Type B pancreatic cell (in vitro differentiated cells): Measurements from ENCODE around the gene GALC. TPM values are rescaled to one million over a fixed set of nuclear protein-coding genes. Genes with fewer than 3 reads are reported as not detected.

Experiments
- DNase-seq: peaks from one replicate; pipeline ENCODE4 v3.0.0; 2021; ENCODE audit warnings: mixed read lengths; ENCODE audit not compliant: unreplicated experiment; ENCODE audit errors: extremely low spot score
- H3K27ac Mint-ChIP-seq: 2 replicates; pipeline ENCODE4 v1.8.0; 2021; ENCODE audit warnings: mild to moderate bottlenecking, mixed read lengths
- H3K27me3 Mint-ChIP-seq: 2 replicates; pipeline ENCODE4 v1.8.0; 2021; ENCODE audit warnings: mixed read lengths
- H3K36me3 Mint-ChIP-seq: 2 replicates; pipeline ENCODE4 v1.8.0; 2021; ENCODE audit warnings: mixed read lengths
- H3K4me1 Mint-ChIP-seq: one replicate; pipeline ENCODE4 v1.8.0; 2021; ENCODE audit warnings: mixed read lengths; ENCODE audit not compliant: unreplicated experiment
- H3K4me3 Mint-ChIP-seq: 2 replicates; pipeline ENCODE4 v1.8.0; 2021; ENCODE audit warnings: mild to moderate bottlenecking, mixed read lengths
- H3K9me3 Mint-ChIP-seq: 2 replicates; pipeline ENCODE4 v1.8.0; 2021; ENCODE audit warnings: mixed read lengths
- total RNA-seq: library from RNA; stranded (reverse); gene quantifications from 2 replicates; pipeline ENCODE4 v1.2.1, GENCODE V29; 2021; ENCODE audit warnings: low replicate concordance
- TF ChIP-seq, protein P1 (sequence below): fragments of 200-600 bp; sonication (generic); conservative IDR thresholded peaks from 2 replicates; pipeline ENCODE4 v1.5.0; 2021; ENCODE audit warnings: antibody characterized with exemption, mild to moderate bottlenecking

Gene GALC
- total RNA-seq, 1 donor from 2014 or later: 18.5 TPM

DNA sequence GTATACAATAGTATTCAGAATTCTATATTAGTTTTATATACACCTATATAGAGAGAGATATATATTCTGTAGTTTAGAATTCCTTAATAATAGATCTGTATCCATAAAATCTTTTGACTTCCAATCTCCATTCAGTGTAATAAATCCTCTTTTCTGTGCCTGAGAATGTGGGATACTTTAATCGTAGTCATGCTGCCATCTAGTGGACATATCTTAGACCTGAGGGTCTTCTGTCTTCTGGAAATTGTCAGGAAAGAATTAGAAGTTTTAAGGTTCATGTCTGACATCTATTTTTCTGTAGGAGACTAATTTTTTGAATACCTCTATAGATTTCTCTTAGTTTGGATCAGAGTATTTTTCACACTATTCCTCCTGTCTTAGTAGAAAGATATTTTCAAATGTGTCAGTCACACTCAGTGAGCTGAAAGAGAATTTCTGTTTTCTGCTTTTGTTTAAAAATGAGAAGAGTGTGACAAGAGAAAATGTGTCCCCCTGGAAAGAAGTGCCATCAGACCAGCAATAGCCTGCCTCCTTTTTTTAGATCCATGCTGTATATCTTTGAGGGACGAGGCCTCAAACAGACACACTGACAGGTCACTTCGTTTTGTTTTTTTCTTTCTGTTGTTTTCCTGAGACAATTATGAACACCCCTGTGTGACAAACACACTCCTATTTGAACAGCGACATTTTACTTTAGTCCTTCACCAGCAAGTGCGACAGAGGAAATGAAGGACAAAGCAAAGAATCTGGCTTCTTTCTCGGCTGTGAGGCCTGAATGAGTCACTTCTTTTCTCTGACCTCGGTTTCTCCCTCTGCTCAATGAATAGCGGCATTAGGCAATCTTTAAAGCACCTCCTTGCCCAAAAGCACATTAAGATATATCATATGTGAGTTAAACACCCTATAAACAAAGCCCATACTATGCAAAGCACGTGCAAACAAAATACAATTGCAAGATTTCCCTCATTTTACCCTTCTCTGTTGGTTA lies 96.3 kb downstream of the GALC start:
- DNase-seq: no peak
- Mint-ChIP-seq H3K4me3 (no peak overlapping the region), H3K4me1 (no peaks in the 10 kb centered on the region), H3K9me3 (no peaks in the 10 kb centered on the region), H3K36me3 (no peaks in the 10 kb centered on the region), H3K27ac (no peak overlapping the region), H3K27me3 (peaks cover 13% of the 10 kb centered on the region)
- TF ChIP-seq, protein P1, sequence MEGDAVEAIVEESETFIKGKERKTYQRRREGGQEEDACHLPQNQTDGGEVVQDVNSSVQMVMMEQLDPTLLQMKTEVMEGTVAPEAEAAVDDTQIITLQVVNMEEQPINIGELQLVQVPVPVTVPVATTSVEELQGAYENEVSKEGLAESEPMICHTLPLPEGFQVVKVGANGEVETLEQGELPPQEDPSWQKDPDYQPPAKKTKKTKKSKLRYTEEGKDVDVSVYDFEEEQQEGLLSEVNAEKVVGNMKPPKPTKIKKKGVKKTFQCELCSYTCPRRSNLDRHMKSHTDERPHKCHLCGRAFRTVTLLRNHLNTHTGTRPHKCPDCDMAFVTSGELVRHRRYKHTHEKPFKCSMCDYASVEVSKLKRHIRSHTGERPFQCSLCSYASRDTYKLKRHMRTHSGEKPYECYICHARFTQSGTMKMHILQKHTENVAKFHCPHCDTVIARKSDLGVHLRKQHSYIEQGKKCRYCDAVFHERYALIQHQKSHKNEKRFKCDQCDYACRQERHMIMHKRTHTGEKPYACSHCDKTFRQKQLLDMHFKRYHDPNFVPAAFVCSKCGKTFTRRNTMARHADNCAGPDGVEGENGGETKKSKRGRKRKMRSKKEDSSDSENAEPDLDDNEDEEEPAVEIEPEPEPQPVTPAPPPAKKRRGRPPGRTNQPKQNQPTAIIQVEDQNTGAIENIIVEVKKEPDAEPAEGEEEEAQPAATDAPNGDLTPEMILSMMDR: peak; percentile 94

DNA sequence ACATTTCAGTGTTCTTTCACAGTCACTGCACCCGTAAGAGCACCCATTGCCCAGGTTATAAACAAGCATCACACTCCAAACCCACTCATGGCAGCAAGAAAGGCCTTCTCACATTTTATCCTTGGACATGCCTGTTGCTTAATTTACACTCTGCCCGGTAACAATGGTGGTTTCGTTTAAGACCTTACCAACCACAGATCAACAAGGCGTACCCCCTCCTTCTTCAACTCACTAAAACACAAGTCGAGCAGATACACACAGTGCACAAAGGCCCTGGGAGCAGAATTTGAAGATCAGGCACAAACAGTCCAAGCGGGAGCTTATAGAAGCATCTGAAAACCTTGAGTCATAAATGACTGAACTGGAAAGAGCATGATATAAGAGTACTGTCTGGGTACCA lies 98.1 kb downstream of the GALC start:
- Mint-ChIP-seq H3K9me3 (no peaks in the 10 kb centered on the region), H3K27me3 (peaks cover 13% of the 10 kb centered on the region), H3K4me3 (no peak overlapping the region), H3K4me1 (no peaks in the 10 kb centered on the region), H3K27ac (no peak overlapping the region), H3K36me3 (no peaks in the 10 kb centered on the region)
- TF ChIP-seq, protein P1: no peak
- DNase-seq: no peak

DNA sequence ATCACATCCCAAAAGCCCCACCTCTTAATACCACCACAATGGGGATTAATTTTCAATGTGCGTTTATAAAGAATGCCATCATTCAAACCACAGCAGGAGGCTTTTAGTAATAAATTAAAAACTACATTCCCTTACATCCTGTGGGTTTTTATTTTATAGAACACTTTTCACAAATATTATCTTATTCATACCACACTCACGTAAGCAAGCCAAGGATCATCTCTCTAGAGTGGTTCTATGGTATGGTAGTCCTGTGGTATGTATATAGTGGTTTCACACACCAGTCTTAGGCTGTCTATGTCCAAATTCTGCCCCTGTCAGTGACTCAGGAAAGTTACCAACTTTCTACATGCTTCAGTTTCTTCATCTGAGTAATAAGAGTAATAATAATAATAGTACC lies 100.2 kb downstream of the GALC start:
- DNase-seq: no peak
- H3K9me3 Mint-ChIP-seq: no peaks in the 10 kb centered on the region
- H3K4me3 Mint-ChIP-seq: no peak overlapping the region
- H3K27ac Mint-ChIP-seq: no peak overlapping the region
- no peaks in the 10 kb centered on the region for H3K36me3 Mint-ChIP-seq
- no peaks in the 10 kb centered on the region for H3K4me1 Mint-ChIP-seq
- peaks cover 10% of the 10 kb centered on the region for H3K27me3 Mint-ChIP-seq
- TF ChIP-seq, protein P1: no peak

DNA sequence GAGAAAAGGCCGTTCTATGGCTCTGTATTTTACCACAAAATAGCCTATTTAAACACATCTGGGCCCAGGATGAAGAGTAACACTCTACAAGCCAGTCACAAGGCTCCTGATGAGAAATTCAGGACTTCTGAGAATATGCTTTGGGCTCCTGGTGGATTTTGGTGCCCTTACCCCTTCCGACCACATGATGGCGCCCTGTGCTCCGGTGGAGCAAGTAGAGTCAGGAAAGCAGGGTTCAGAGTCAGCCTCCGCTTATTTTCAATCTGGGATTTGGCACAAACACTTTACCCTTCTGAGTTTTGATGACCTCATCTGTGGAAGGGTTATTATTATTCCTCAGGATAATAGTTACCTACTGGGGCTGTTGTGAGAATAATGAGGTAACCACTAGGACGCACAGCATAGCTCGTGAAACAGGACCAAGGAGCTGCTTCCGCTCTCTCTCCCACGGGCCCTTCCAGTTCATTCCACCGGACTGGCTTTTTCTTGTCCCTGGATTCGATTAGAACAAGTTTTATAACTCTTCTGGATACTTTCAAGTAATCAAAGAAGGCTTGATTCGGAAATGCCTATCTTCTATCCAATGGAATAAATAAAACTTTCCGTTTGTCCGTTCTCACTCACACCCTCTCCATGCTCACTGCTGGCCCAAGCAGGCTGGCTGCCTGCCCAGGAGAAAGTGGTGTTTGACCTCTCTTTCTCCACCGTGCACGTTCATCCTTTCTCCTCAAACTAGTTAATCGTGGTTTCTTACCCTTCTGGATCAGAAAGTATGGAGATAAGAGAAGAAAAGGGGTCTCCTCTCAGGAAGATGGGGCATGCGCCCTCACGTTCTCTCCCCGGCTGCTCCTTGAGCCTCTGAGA lies 104.6 kb downstream of the GALC start:
- H3K4me1 Mint-ChIP-seq: no peaks in the 10 kb centered on the region

DNA sequence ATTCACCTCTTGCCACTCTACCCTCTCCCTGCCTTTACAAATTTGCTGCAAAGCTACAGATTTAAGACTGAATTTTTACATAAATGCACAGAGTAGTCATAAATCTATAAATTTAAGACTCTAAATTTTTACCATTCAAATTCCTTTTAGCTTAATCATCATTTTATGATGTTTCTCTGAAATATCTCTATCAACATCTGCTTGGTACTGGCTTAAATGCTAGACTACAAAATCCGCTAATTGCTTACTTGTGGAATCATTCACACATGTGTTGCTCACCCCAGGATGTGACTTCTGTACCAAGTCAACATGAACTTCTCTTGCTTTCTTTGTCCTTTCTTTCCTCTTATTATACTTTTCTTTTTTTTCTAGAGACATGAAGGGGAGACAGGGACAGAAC lies 109.2 kb downstream of the GALC start:
- no peak for DNase-seq
- Mint-ChIP-seq H3K27ac (no peak overlapping the region), H3K4me3 (no peak overlapping the region)

More for the DNA sequence above, 104.6 kb downstream of the GALC start:
- Mint-ChIP-seq H3K27me3 (peaks cover 3% of the 10 kb centered on the region), H3K4me3 (no peak overlapping the region), H3K36me3 (no peaks in the 10 kb centered on the region), H3K9me3 (no peaks in the 10 kb centered on the region), H3K27ac (no peak overlapping the region)
- no peak for DNase-seq
- TF ChIP-seq, protein P1: peak; percentile 65

More for the DNA sequence above, 109.2 kb downstream of the GALC start:
- H3K4me1 Mint-ChIP-seq: no peaks in the 10 kb centered on the region
- TF ChIP-seq, protein P1: no peak
- H3K27me3 Mint-ChIP-seq: peaks cover 18% of the 10 kb centered on the region
- H3K36me3 Mint-ChIP-seq: no peaks in the 10 kb centered on the region
- H3K9me3 Mint-ChIP-seq: no peaks in the 10 kb centered on the region

Other genes starting within 250 kb of the GALC start
- not detected in 2 replicates for gene GPR65, start 12.0 kb upstream of the GALC start, total RNA-seq